Right lobe of liver (tissue), 6 donors: Measurements from ENCODE around the gene PRR11. TPM values are rescaled to one million over a fixed set of nuclear protein-coding genes. Genes with fewer than 3 reads are reported as not detected.
"Not testable (repeated sequence)": the region's sequence is repeated elsewhere in the genome, so short reads cannot be mapped to it uniquely, and the experiment has no call there.

Experiments
- ATAC-seq, 4 donors: fragments of 200-7000 bp; cut with Tn5 transposase; one replicate each; pipeline ENCODE4 v1.9.1; 2020; ENCODE audit warnings: mild to moderate bottlenecking in 4 of 4, moderate library complexity in 4 of 4
- DNase-seq, 3 donors: peaks; one replicate each; pipeline ENCODE4 v3.0.0-alpha.2; 2020
- H3K27ac ChIP-seq, 3 donors: fragments of 200-600 bp; one replicate each; pipeline ENCODE4 v1.8.0; 2022
- H3K27me3 ChIP-seq, 2 donors: fragments of 200-600 bp; one replicate each; pipeline ENCODE4 v1.8.0; 2022
- H3K36me3 ChIP-seq, 4 donors: fragments of 200-600 bp; sonication (generic) in 1 of 4; one replicate each; pipeline versions ENCODE4 v1.5.1 to v1.8.0; 2017 to 2022; ENCODE audit warnings: control low read depth in 1 of 4
- H3K4me1 ChIP-seq, 4 donors: fragments of 200-600 bp; sonication (generic) in 1 of 4; one replicate each; pipeline versions ENCODE4 v1.5.1 to v1.8.0; 2017 to 2022; ENCODE audit warnings: control low read depth in 1 of 4
- H3K4me3 ChIP-seq, 3 donors: fragments of 200-600 bp; one replicate each; pipeline ENCODE4 v1.8.0; 2022
- H3K9me3 ChIP-seq, 4 donors: fragments of 200-600 bp; sonication (generic) in 1 of 4; one replicate each; pipeline versions ENCODE4 v1.5.1 to v1.8.0; 2017 to 2022; ENCODE audit warnings: control low read depth in 1 of 4
- CTCF ChIP-seq, 4 donors: fragments of 200-600 bp in 3 of 4; fragments of 450-650 bp in 1 of 4; IDR thresholded peaks; one replicate each; pipeline versions ENCODE4 v1.5.1 to v1.8.0; 2016 to 2022; ENCODE audit warnings: antibody characterized with exemption in 4 of 4, mild to moderate bottlenecking in 2 of 4
- POLR2A ChIP-seq: fragments of 450-650 bp; IDR thresholded peaks from one replicate; pipeline ENCODE4 v1.6.1; 2017; ENCODE audit warnings: antibody characterized with exemption, mild to moderate bottlenecking
- WGBS: methylation state at CpG from one replicate; pipeline ENCODE4 v1.1.6; 2018; ENCODE audit warnings: low coverage, low lambda C conversion rate; ENCODE audit not compliant: insufficient coverage; ENCODE audit errors: missing lambda C conversion rate; 5-methylcytosine and 5-hydroxymethylcytosine counted together
- intact Hi-C, 2 donors: fragments of 100-400 bp; cut with DNase I; formaldehyde crosslinking; loops; one replicate each; pipeline versions ENCODE4 v1.11.2 to v1.14.1; 2022
- total RNA-seq, 6 experiments: library from RNA; depleted of rRNA in 2 of 6; stranded (reverse); fragments of >200 nt in 2 of 6; fragmentation: NEBNext Ultra II Directional in 3 of 6; extraction: Animal tissue kit (Norgen Biotek cat#: 25700) in 3 of 6; gene quantifications; one replicate each; pipeline versions ENCODE4 v1.1.0 to v1.2.4, GENCODE V29; 2016 to 2023
- donor health status: DM: no; HTN: yes; CAD: no.
- donor health status: DM: no; HTN: no; CAD: no.
- donor health status: DM: no; HTN: no; CAD: no.
- donor health status: DM: no; HTN: yes; CAD: no.
- donor health status: DM: no; HTN: yes; CAD: no.

Gene PRR11
- total RNA-seq, 6 experiments from 2014 or later = 0.49 to 1.9 (median 0.54) TPM

GRCh38 chr17:59178266-59178985 is 22.9 kb downstream of the PRR11 start:
- Histone ChIP-seq H3K36me3 (no peaks in the 10 kb centered on the region), H3K4me3 (no peak overlapping the region), H3K27ac (no peak overlapping the region), H3K27me3 (no peaks in the 10 kb centered on the region), H3K9me3 (no peaks in the 10 kb centered on the region), H3K4me1 (no peaks in the 10 kb centered on the region)
- DNase-seq = no peak
- intact Hi-C loops = no loop called here
- ATAC-seq = no peak
- no peak for TF ChIP-seq CTCF (IDR thresholded peaks at IDR 0.05)
- no peak for TF ChIP-seq POLR2A
- WGBS = 89% methylated on average over 6 of the region's 7 CpGs

- DNase-seq, H3K27me3 ChIP-seq, H3K4me3 ChIP-seq, H3K4me1 ChIP-seq, H3K36me3 ChIP-seq, intact Hi-C loops, ATAC-seq, H3K9me3 ChIP-seq, H3K27ac ChIP-seq: not testable (repeated sequence)
- whole genome bisulfite sequencing = 87% methylated on average over 8 of the region's 11 CpGs
These were observed 24.1 kb downstream of the PRR11 start for GRCh38 chr17:59179601-59180000.

- Histone ChIP-seq H3K27ac (no peak overlapping the region), H3K27me3 (no peaks in the 10 kb centered on the region), H3K4me1 (no peaks in the 10 kb centered on the region), H3K9me3 (no peaks in the 10 kb centered on the region), H3K36me3 (no peaks in the 10 kb centered on the region), H3K4me3 (no peak overlapping the region)
- intact Hi-C loops = no loop called here
- 96% methylated on average over 8 of the region's 9 CpGs for WGBS
- DNase-seq (no peak), ATAC-seq (no peak)
- TF ChIP-seq POLR2A (no peak), CTCF (IDR thresholded peaks at IDR 0.05) (no peak)
These were observed 25.1 kb downstream of the PRR11 start for GRCh38 chr17:59180626-59181025.

GRCh38 chr17:59181481-59181880 is 25.9 kb downstream of the PRR11 start:
- Histone ChIP-seq H3K4me3 (no peak overlapping the region), H3K27ac (no peak overlapping the region), H3K4me1 (no peaks in the 10 kb centered on the region), H3K9me3 (no peaks in the 10 kb centered on the region), H3K36me3 (no peaks in the 10 kb centered on the region), H3K27me3 (no peaks in the 10 kb centered on the region)
- no peak for DNase-seq
- intact Hi-C loops = no loop called here
- TF ChIP-seq CTCF (IDR thresholded peaks at IDR 0.05) (no peak), POLR2A (no peak)
- 98% methylated on average over 8 of the region's 9 CpGs for WGBS
- no peak for ATAC-seq

GRCh38 chr17:59185997-59186396 is 30.5 kb downstream of the PRR11 start:
- DNase-seq (no peak), ATAC-seq (no peak)
- H3K9me3 ChIP-seq = no peaks in the 10 kb centered on the region
- H3K27me3 ChIP-seq = no peaks in the 10 kb centered on the region
- no peak overlapping the region for H3K4me3 ChIP-seq
- no peak for TF ChIP-seq POLR2A
- TF ChIP-seq CTCF (IDR thresholded peaks at IDR 0.05) = no peak
- intact Hi-C loops = no loop called here
- H3K4me1 ChIP-seq = no peaks in the 10 kb centered on the region
- no peak overlapping the region for H3K27ac ChIP-seq
- H3K36me3 ChIP-seq = no peaks in the 10 kb centered on the region
